ENCODE results near the gene CSHL1.
A peak's percentile ranks its signal among the peaks of the same experiment; 100 is the strongest.

- TF ChIP-seq CTCF (conservative IDR thresholded peaks at IDR 0.05) (peak; percentile 96), EZH2 (IDR thresholded peaks at IDR 0.05; ENCODE audit: low read depth) (no peak)
Observed at GRCh38 chr17:63919311-63919723, 8.3 kb upstream of the CSHL1 start.
